Effector memory CD4-positive, alpha-beta T cell (primary cell): Measurements from ENCODE around the gene EP400.

Experiments used
- DNase-seq, 3 donors: peaks; one replicate each; pipeline ENCODE4 v3.0.0-alpha.2; 2020
- H3K27ac ChIP-seq: 2 replicates; pipeline ENCODE4 v1.7.0; 2013; ENCODE audit warnings: mild to moderate bottlenecking, low read length, moderate library complexity; ENCODE audit not compliant: insufficient read depth, poor library complexity, severe bottlenecking
- H3K27me3 ChIP-seq: replicated peaks from 2 replicates; pipeline ENCODE4 v1.7.0; 2013; ENCODE audit warnings: mild to moderate bottlenecking, low read length; ENCODE audit not compliant: insufficient read depth, control insufficient read depth, poor library complexity, severe bottlenecking
- H3K36me3 ChIP-seq: 2 replicates; pipeline ENCODE4 v1.7.0; 2013; ENCODE audit warnings: mild to moderate bottlenecking, low read length, moderate library complexity; ENCODE audit not compliant: control insufficient read depth, insufficient read depth
- H3K4me1 ChIP-seq: 2 replicates; pipeline ENCODE4 v1.7.0; 2013; ENCODE audit warnings: low read length, mild to moderate bottlenecking; ENCODE audit not compliant: control insufficient read depth, insufficient read depth, poor library complexity, severe bottlenecking
- H3K4me3 ChIP-seq: 2 replicates; pipeline ENCODE4 v1.7.0; 2013; ENCODE audit warnings: low read length, low read depth, mild to moderate bottlenecking; ENCODE audit not compliant: insufficient read depth, poor library complexity, severe bottlenecking
- H3K9me3 ChIP-seq: 2 replicates; pipeline ENCODE4 v1.7.0; 2013; ENCODE audit warnings: mild to moderate bottlenecking, low read length, moderate library complexity; ENCODE audit not compliant: control insufficient read depth

EP400 gene

GRCh38 chr12:131907379-131908091 is 42.2 kb upstream of the EP400 start:
- DNase-seq: no peak
- Histone ChIP-seq H3K27ac (no peak overlapping the region), H3K9me3 (no peaks in the 10 kb centered on the region), H3K4me1 (peaks cover 7% of the 10 kb centered on the region), H3K4me3 (no peak overlapping the region), H3K36me3 (peaks cover 31% of the 10 kb centered on the region), H3K27me3 (no peaks in the 10 kb centered on the region)

- Histone ChIP-seq H3K27ac (no peak overlapping the region), H3K4me1 (peaks cover 7% of the 10 kb centered on the region), H3K36me3 (peaks cover 34% of the 10 kb centered on the region), H3K4me3 (no peak overlapping the region), H3K9me3 (no peaks in the 10 kb centered on the region), H3K27me3 (no peaks in the 10 kb centered on the region)
- DNase-seq: no peak
Measured at GRCh38 chr12:131908092-131909080, 41.4 kb upstream of the EP400 start.

DNA sequence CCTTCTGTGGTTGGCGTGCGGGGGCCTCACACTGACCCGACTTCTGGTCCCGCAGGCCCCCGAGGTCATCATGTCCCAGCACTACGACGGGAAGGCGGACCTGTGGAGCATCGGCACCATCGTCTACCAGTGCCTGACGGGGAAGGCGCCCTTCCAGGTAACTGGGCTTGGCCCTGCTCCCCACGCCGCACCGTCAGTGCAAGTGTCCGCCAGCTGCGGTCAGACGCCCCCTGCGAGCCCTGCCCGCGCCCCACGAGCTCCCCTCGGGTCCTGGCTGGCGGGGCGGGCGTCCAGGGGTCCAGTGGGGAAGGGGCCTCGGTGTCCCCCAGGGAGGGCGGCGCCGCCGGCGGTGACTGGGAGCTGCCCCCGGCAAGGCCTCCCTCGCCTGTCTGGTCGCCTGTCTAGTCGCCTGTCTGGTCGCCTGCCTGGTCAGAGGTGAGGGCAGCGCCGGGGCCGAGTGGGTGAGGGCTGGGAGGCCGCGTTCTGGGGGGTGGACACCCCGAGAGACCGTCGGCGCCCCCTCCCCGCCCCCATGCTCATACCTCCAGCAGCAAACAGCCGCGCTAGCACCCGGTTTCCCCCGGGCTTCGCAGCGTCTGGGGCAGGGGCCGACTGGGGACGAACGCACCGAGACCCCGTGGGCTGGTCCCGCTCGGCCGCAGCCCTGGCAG is 40.5 kb upstream of the EP400 start:
- Histone ChIP-seq H3K27me3 (no peaks in the 10 kb centered on the region), H3K4me3 (no peak overlapping the region), H3K4me1 (peaks cover 7% of the 10 kb centered on the region), H3K27ac (no peak overlapping the region), H3K36me3 (peaks cover 41% of the 10 kb centered on the region), H3K9me3 (no peaks in the 10 kb centered on the region)
- DNase-seq: no peak

GRCh38 chr12:131909752-131910219 is 40.0 kb upstream of the EP400 start:
- peaks cover 47% of the 10 kb centered on the region for H3K36me3 ChIP-seq
- H3K4me1 ChIP-seq: peaks cover 7% of the 10 kb centered on the region
- H3K27me3 ChIP-seq: no peaks in the 10 kb centered on the region
- no peak for DNase-seq
- H3K4me3 ChIP-seq: no peak overlapping the region
- H3K9me3 ChIP-seq: no peaks in the 10 kb centered on the region
- H3K27ac ChIP-seq: no peak overlapping the region

DNA sequence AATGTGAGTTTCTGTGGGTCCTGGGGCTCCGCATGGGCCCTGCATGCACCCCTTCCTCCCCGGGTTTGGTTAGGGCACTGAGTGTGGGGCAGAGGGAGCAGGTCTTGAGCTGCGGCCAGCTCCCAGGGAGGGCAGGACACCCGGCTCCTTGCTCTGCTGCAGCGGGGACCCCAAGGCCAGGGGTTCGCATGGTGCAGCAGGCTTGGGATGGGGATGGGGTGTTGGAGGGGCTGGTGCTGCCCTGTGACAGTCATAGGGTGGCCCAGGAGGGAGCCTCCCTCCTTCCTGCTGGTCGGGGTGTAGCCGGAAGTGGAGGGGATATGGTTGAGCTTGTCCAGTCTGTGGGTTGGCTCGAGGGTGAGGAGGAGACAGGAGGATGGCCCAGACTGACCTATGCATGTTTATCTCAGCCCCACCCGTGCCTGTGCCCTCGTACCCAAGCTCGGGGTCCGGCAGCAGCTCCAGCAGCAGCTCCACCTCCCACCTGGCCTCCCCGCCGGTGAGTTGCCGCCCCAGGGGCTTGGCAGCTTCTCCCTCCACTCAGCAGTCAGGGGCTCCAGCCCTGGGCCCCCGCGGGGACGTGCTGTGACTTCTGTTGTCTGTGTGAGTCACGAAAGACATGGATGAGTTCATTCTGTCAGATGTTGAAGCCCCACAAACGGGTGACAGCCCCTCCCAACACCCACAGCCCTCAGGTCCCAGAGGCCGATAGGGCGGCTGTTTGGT is 39.3 kb upstream of the EP400 start:
- peaks cover under 1% of the 10 kb centered on the region for H3K4me1 ChIP-seq
- no peak overlapping the region for H3K27ac ChIP-seq
- no peak for DNase-seq
- H3K27me3 ChIP-seq: no peaks in the 10 kb centered on the region
- no peaks in the 10 kb centered on the region for H3K9me3 ChIP-seq
- no peak overlapping the region for H3K4me3 ChIP-seq
- H3K36me3 ChIP-seq: peaks cover 52% of the 10 kb centered on the region

DNA sequence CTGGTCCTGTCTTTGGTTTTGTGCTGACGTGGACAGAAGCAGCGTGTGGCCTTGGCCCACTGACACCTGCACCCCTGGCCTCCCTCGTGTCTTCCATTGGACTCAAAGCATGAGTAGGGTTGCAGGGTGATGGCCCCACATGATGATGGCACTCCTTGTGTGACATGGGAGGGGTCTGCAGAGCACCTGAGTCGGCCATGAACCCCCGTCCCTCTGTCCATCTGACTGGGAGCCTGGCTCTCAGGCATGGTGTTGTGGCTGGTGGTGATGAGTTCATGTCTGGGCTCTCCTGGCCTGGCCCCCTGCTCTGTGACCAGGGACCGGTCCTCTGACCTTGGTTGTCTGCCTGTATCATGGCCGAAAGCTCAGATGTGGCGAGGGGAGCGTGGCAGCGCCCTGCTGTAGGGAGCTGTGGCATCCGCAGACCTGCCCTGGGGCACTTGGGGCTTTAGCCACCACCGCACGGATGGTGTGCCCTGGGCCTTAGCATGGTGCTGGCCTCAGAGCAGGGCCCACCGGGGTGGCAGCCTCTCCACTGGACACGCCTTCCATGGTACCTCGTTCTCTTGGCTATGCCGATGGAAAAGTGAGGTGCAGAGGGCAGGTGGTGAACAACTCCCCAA is 38.6 kb upstream of the EP400 start:
- Histone ChIP-seq H3K4me3 (no peak overlapping the region), H3K4me1 (no peaks in the 10 kb centered on the region), H3K9me3 (no peaks in the 10 kb centered on the region), H3K27ac (no peak overlapping the region), H3K36me3 (peaks cover 59% of the 10 kb centered on the region), H3K27me3 (no peaks in the 10 kb centered on the region)
- DNase-seq: no peak

- Histone ChIP-seq H3K27ac (no peak overlapping the region), H3K4me3 (no peak overlapping the region), H3K36me3 (peaks cover 65% of the 10 kb centered on the region), H3K9me3 (no peaks in the 10 kb centered on the region), H3K27me3 (no peaks in the 10 kb centered on the region), H3K4me1 (no peaks in the 10 kb centered on the region)
- no peak for DNase-seq
Measured at GRCh38 chr12:131911851-131912477, 37.8 kb upstream of the EP400 start.

GRCh38 chr12:131912518-131913274 is 37.0 kb upstream of the EP400 start:
- no peaks in the 10 kb centered on the region for H3K4me1 ChIP-seq
- peaks cover 65% of the 10 kb centered on the region for H3K36me3 ChIP-seq
- no peaks in the 10 kb centered on the region for H3K27me3 ChIP-seq
- no peak overlapping the region for H3K27ac ChIP-seq
- H3K9me3 ChIP-seq: no peaks in the 10 kb centered on the region
- DNase-seq: no peak
- no peak overlapping the region for H3K4me3 ChIP-seq
